Stimulated activated CD8-positive, alpha-beta memory T cell treated with anti-CD3 and anti-CD28 coated beads, Interleukin-4, amount 100 ng/mL, for 48 hours (primary cell): ENCODE measurements around the gene MTERF4.

Source experiments
- DNase-seq: peaks from one replicate; pipeline ENCODE4 v3.0.0-alpha.2; 2020

The MTERF4 gene

GRCh38 chr2:241047253-241048010 lies 54.7 kb downstream of the MTERF4 start:
- no peak for DNase-seq
